PFSK-1 (cell line): ENCODE measurements around the gene NRG3.

Experiments used
- FOXP2 ChIP-seq: optimal IDR thresholded peaks from 2 replicates; pipeline ENCODE3; 2011; ENCODE audit warnings: borderline replicate concordance, control low read depth, inconsistent platforms; ENCODE audit not compliant: insufficient read depth; ENCODE audit errors: extremely low read length, extremely low read depth
- POLR2AphosphoS5 ChIP-seq: IDR thresholded peaks from 2 replicates; pipeline ENCODE4 v1.6.1; 2012; ENCODE audit warnings: low read depth, mild to moderate bottlenecking, control low read depth, low read length, moderate library complexity
- REST ChIP-seq, 2 experiments: IDR thresholded peaks; 2 replicates each; pipeline versions ENCODE4 v1.6.1 to v1.8.0; 2011 to 2012; ENCODE audit warnings: low read depth in 2 of 2, low read length in 2 of 2, control low read depth in 1 of 2, inconsistent platforms in 1 of 2, mild to moderate bottlenecking in 1 of 2, moderate library complexity in 1 of 2; ENCODE audit not compliant: insufficient read depth in 1 of 2
- SIN3A ChIP-seq: IDR thresholded peaks from 2 replicates; pipeline ENCODE4 v1.6.1; 2012; ENCODE audit warnings: mild to moderate bottlenecking, low read length, moderate library complexity, borderline replicate concordance; ENCODE audit not compliant: insufficient read depth
- TAF1 ChIP-seq: IDR thresholded peaks from 2 replicates; pipeline ENCODE4 v1.6.1; 2012; ENCODE audit warnings: low read length, control low read depth, borderline replicate concordance; ENCODE audit not compliant: insufficient read depth

NRG3 gene

GRCh38 chr10:82685087-82685486, 810.1 kb downstream of the NRG3 start:
- TF ChIP-seq SIN3A, result no peak
- TF ChIP-seq TAF1, result no peak
- no peak for TF ChIP-seq POLR2AphosphoS5
- TF ChIP-seq FOXP2, result no peak
- TF ChIP-seq REST (IDR thresholded peaks at IDR 0.05; ENCODE audit: insufficient read depth in 1 of 2, low read depth in 2 of 2, low read length in 2 of 2), result no peak

GRCh38 chr10:82691211-82691610, 816.2 kb downstream of the NRG3 start:
- TF ChIP-seq FOXP2, result no peak
- no peak for TF ChIP-seq TAF1
- TF ChIP-seq POLR2AphosphoS5, result no peak
- no peak for TF ChIP-seq REST (IDR thresholded peaks at IDR 0.05; ENCODE audit: insufficient read depth in 1 of 2, low read depth in 2 of 2, low read length in 2 of 2)
- no peak for TF ChIP-seq SIN3A

GRCh38 chr10:82692458-82692857, 817.5 kb downstream of the NRG3 start:
- TF ChIP-seq FOXP2 (no peak), TAF1 (no peak), POLR2AphosphoS5 (no peak), REST (IDR thresholded peaks at IDR 0.05; ENCODE audit: insufficient read depth in 1 of 2, low read depth in 2 of 2, low read length in 2 of 2) (no peak), SIN3A (no peak)

- TF ChIP-seq REST (IDR thresholded peaks at IDR 0.05; ENCODE audit: insufficient read depth in 1 of 2, low read depth in 2 of 2, low read length in 2 of 2) (no peak), TAF1 (no peak), POLR2AphosphoS5 (no peak), FOXP2 (no peak), SIN3A (no peak)
Measured at GRCh38 chr10:82721831-82722230, 846.8 kb downstream of the NRG3 start.

- TF ChIP-seq POLR2AphosphoS5, result no peak
- no peak for TF ChIP-seq REST (IDR thresholded peaks at IDR 0.05; ENCODE audit: insufficient read depth in 1 of 2, low read depth in 2 of 2, low read length in 2 of 2)
- TF ChIP-seq FOXP2, result no peak
- TF ChIP-seq TAF1, result no peak
- no peak for TF ChIP-seq SIN3A
Measured at GRCh38 chr10:82722273-82722672, 847.3 kb downstream of the NRG3 start.
